ENCODE data around the gene DAG1. TPM values are rescaled to one million over a fixed set of nuclear protein-coding genes. Genes with fewer than 3 reads are reported as not detected.

The DAG1 gene
- total RNA-seq, 1 experiment from 2014 or later: 36.5 TPM

DNA sequence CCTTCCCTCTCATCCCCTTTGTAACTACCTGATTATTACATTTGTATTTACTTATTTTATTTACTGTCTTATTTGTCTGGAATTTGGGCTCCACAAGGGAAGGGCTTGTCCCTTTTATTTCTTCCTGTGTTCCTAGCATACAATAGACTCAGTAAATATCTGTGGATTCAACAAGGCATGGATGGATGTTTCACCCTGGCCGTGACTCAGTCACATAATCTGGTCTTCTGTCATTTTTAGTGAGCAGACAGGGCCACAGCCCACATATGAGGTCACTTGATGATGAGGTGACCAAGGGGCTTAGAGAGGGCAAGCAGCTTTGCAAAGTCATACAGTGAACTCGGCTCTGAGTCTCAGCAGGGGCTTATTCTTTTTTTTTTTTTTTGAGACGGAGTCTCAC is 7.8 kb upstream of the DAG1 start:
- Histone ChIP-seq H3K4me1 (ENCODE audit: insufficient read depth, low read length, poor library complexity, severe bottlenecking) (no peaks in the 10 kb centered on the region), H3K4me3 (ENCODE audit: low read depth, low read length, poor library complexity, severe bottlenecking) (no peak overlapping the region), H3K36me3 (ENCODE audit: insufficient read depth, low read length, poor library complexity, severe bottlenecking) (no peaks in the 10 kb centered on the region), H3K27ac (ENCODE audit: low read depth, low read length, poor library complexity, severe bottlenecking) (no peak overlapping the region), H3K27me3 (replicated peaks; ENCODE audit: insufficient read depth, low read depth, low read length, poor library complexity) (no peaks in the 10 kb centered on the region), H3K9me3 (ENCODE audit: low read depth, low read length, poor library complexity, severe bottlenecking) (no peaks in the 10 kb centered on the region)
- intact Hi-C loops (cut with micrococcal nuclease; ENCODE audit: unreplicated experiment): no loop called here
- no peak for TF ChIP-seq EZH2 (IDR thresholded peaks at IDR 0.05; ENCODE audit: borderline replicate concordance, low read depth, low read length, poor library complexity, severe bottlenecking)
- TF ChIP-seq, protein P1, sequence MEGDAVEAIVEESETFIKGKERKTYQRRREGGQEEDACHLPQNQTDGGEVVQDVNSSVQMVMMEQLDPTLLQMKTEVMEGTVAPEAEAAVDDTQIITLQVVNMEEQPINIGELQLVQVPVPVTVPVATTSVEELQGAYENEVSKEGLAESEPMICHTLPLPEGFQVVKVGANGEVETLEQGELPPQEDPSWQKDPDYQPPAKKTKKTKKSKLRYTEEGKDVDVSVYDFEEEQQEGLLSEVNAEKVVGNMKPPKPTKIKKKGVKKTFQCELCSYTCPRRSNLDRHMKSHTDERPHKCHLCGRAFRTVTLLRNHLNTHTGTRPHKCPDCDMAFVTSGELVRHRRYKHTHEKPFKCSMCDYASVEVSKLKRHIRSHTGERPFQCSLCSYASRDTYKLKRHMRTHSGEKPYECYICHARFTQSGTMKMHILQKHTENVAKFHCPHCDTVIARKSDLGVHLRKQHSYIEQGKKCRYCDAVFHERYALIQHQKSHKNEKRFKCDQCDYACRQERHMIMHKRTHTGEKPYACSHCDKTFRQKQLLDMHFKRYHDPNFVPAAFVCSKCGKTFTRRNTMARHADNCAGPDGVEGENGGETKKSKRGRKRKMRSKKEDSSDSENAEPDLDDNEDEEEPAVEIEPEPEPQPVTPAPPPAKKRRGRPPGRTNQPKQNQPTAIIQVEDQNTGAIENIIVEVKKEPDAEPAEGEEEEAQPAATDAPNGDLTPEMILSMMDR (conservative IDR thresholded peaks at IDR 0.05; ENCODE audit: low read depth, low read length): no peak
- ChIA-PET POLR2A (ENCODE audit: low non-redundant PET) (no interaction called here), CTCF (no interaction called here)
- no TSS peak for BruUV-seq (replicated peaks)
- no peak for DNase-seq (ENCODE audit: low spot score)

DNA sequence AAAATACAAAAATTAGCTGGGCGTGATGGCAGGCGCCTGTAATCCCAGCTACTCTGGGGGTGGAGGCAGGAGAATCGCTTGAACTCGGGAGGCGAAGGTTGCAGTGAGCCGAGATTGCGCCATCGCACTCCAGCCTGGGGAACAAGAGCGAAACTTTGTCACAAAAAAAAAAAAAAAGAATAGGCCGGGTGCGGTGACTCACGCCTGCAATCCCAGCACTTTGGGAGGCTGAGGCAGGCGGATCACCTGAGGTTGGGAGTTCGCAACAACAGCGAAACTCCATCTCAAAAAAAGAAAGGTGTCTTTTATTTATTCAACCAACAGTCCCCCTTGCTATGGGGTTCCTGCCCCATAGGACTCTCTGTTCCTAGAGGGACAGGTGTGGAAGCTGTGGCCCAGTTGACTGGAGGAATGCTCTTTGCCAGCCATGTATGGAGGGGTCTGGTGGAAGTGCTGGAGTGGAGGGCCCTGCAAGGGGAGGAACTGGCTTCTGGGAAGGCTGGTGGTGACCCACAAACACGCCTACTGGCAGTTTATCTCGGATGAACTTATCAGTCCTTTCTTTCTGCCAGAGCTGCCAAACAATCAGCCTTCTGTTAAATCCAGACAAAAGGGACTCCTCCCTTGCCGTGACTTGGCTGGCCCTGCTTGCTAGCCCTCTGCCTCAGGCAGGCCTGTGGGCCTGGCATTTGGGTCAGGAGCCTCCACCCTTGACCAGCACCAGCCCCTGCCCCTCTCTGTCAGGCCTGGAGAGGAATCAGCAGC is 4.6 kb upstream of the DAG1 start:
- CTCF ChIA-PET: no interaction called here
- H3K4me3 ChIP-seq (ENCODE audit: low read depth, low read length, poor library complexity, severe bottlenecking): no peak overlapping the region
- no peaks in the 10 kb centered on the region for H3K4me1 ChIP-seq (ENCODE audit: insufficient read depth, low read length, poor library complexity, severe bottlenecking)
- intact Hi-C loops (cut with micrococcal nuclease; ENCODE audit: unreplicated experiment): no loop called here
- BruUV-seq (replicated peaks): no TSS peak
- no peaks in the 10 kb centered on the region for H3K36me3 ChIP-seq (ENCODE audit: insufficient read depth, low read length, poor library complexity, severe bottlenecking)
- H3K27me3 ChIP-seq (replicated peaks; ENCODE audit: insufficient read depth, low read depth, low read length, poor library complexity): no peaks in the 10 kb centered on the region
- no peaks in the 10 kb centered on the region for H3K9me3 ChIP-seq (ENCODE audit: low read depth, low read length, poor library complexity, severe bottlenecking)
- TF ChIP-seq, protein P1 (conservative IDR thresholded peaks at IDR 0.05; ENCODE audit: low read depth, low read length): no peak
- POLR2A ChIA-PET (ENCODE audit: low non-redundant PET): interaction anchor here (0.5 kb wide), 1 partner anchor 178 kb away, joined by 4 read pairs; no protein-coding TSS in a partner anchor
- no peak overlapping the region for H3K27ac ChIP-seq (ENCODE audit: low read depth, low read length, poor library complexity, severe bottlenecking)
- DNase-seq (ENCODE audit: low spot score): no peak

DNA sequence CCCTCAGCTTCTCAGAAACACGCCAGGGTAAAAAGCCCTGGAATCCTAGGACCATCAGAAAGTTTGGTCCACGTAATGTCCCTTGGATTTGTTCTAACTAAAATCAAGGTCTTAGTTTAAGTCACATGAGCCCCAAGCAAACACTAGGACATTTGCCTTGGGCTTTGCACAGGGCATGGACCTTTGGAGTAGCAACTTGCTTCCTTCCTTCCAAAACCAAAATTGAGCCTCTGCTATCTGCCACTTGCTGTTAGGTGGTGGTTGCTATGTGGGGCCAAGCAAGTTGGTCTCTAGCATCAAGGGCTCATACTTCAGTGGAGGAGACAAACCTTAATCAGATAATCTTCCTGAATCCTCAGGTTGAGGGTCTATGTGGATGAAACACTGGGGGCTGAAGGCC is 4.0 kb upstream of the DAG1 start:
- Histone ChIP-seq H3K27ac (ENCODE audit: low read depth, low read length, poor library complexity, severe bottlenecking) (no peak overlapping the region), H3K36me3 (ENCODE audit: insufficient read depth, low read length, poor library complexity, severe bottlenecking) (no peaks in the 10 kb centered on the region), H3K9me3 (ENCODE audit: low read depth, low read length, poor library complexity, severe bottlenecking) (no peaks in the 10 kb centered on the region), H3K27me3 (replicated peaks; ENCODE audit: insufficient read depth, low read depth, low read length, poor library complexity) (no peaks in the 10 kb centered on the region), H3K4me1 (ENCODE audit: insufficient read depth, low read length, poor library complexity, severe bottlenecking) (no peaks in the 10 kb centered on the region), H3K4me3 (ENCODE audit: low read depth, low read length, poor library complexity, severe bottlenecking) (no peak overlapping the region)
- no peak for TF ChIP-seq EZH2 (IDR thresholded peaks at IDR 0.05; ENCODE audit: borderline replicate concordance, low read depth, low read length, poor library complexity, severe bottlenecking)
- intact Hi-C loops (cut with micrococcal nuclease; ENCODE audit: unreplicated experiment): no loop called here
- BruUV-seq (replicated peaks): no TSS peak
- DNase-seq (ENCODE audit: low spot score): no peak
- ChIA-PET CTCF (no interaction called here), POLR2A (ENCODE audit: low non-redundant PET) (interaction anchor here (0.5 kb wide), 1 partner anchor 179 kb away, joined by 4 read pairs; no protein-coding TSS in a partner anchor)
